Left colon (tissue), 2 donors: ENCODE results near the gene RICTOR. TPM values are rescaled to one million over a fixed set of nuclear protein-coding genes. Genes with fewer than 3 reads are reported as not detected.
"Not testable (repeated sequence)": the region's sequence is repeated elsewhere in the genome, so short reads cannot be mapped to it uniquely, and the experiment has no call there.

Experiments used
- ATAC-seq: fragments of 200-7000 bp; cut with Tn5 transposase; one replicate; pipeline ENCODE4 v1.9.1; 2020; ENCODE audit warnings: mild to moderate bottlenecking, moderate library complexity
- DNase-seq, 2 donors: peaks; one replicate each; pipeline ENCODE4 v3.0.0-alpha.2; 2020
- intact Hi-C, 2 donors: fragments of 100-400 bp; cut with DNase I in 1 of 2; cut with micrococcal nuclease in 1 of 2; formaldehyde crosslinking; loops; one replicate each; pipeline versions ENCODE4 v1.11.2 to v1.14.0; 2022; cut with DNase I, micrococcal nuclease
- total RNA-seq, 2 donors: library from RNA; stranded (reverse); fragmentation: NEBNext Ultra II Directional; extraction: Animal tissue kit (Norgen Biotek cat#: 25700); gene quantifications; one replicate each; pipeline ENCODE4 v1.2.1, GENCODE V29; 2021
- donor health status: DM: no; HTN: no; CAD: no.
- donor health status: DM: yes; HTN: yes; CAD: no.

RICTOR gene
- total RNA-seq, 2 donors from 2014 or later: 22.6 to 31.0 TPM

DNA sequence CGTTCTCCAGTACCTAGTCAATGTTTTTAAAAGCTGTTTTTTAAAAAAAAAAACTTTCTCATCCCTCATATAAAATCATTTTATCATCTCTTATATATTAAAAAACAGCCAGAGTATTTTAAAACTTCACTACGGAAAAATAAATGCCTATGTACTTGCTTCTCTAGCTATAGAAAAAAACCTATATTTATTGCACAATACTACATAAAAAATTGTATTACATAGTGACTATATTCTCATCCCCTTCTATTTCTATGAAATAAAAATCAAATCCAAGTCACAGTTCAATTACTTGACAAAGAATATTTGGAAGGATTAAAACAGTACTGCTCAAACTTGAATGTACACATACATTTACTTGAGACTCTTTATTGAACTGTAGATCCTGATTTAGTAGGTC lies 56.7 kb downstream of the RICTOR start:
- no peak for ATAC-seq
- intact Hi-C loops: no loop called here
- no peak for DNase-seq

DNA sequence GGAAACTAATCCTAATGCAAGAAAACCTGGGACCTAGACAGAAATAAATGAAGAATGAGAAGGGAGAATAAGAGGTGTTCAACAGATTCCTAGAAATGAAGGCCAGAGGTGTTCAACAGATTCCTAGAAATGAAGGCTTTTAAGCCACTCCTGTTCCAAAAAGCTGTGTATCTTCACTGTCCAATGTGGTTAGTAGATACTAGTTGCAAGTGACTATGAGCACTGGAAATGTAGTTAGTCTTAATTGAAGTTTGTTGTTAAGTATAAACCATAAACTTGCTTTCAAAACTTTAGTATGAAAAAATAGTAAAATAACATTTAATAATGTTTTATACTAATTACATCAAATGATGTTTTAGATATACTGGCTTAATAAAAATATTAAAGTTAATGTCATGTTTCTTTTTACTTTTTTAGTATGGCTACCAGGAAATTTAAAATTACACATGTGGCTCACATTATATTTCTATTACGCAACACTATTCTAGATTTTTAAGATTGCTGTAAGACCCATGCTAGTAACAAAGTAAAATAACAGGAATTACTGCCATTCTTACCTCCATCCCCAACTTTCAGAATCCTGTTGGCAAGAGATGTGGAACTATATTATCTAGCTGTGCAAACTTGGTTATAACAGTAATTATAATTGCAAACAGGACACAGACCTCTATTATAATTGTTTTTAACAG lies 57.5 kb downstream of the RICTOR start:
- no peak for ATAC-seq
- intact Hi-C loops: no loop called here
- DNase-seq: no peak

DNA sequence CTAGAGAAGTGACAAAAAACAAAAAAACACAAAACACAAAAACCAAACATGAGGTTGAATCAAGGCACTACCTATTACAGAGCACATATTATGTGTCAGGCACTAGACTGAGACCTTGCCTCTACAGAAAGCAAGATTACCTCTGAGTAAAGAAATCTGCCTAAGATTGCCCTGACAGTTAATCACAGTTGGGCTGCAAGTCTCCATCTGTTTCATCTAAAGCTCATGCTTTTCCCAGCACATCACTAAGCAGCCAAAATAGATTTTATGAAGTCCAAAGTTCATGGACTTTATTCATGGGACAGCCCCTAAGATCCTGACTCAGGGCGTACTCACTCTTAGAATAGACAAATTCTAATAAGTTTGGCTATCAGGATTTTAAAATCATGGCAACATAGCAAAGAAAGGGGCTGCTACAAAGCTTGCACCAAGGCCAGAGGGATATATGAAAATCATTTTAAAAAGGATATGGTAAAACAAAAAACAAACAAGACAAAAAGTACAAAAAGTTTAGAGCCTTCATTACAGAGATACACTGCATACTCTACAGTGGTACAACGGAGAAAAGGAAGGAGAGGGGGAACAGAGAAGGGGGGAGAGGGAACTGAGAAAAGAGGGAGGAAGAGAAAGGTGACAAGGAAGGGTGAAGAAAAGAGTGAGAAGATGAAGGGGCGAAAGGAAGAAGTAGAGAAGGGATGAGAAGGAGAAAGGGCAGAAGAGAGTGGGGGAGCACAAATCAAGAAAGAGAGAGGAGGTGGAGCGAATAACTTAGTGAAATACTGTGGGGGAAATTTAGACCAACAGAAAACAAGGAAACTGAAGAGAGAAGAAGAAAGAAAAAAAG lies 58.2 kb downstream of the RICTOR start:
- peak; percentile 86 for ATAC-seq
- no peak for DNase-seq
- intact Hi-C loops: no loop called here

DNA sequence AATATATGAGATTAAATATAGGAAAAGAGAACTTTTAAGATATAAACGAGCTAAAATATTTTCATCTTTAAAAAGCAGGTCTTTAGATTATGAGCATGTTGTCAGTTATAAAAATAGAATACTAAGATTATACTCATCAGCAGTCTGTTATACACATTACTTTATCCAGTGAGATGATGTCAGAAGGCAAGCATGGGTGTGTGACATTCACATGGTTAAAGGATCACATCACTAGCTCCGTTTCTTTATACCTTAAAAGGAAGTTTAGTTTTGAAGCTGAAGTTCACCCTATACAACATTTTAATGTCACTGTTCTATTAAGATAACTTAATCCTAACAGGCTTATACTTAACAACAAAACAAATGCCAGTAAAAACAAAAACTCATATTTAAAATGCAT lies 59.6 kb downstream of the RICTOR start:
- intact Hi-C loops: no loop called here
- no peak for DNase-seq
- peak; percentile 41 for ATAC-seq

DNA sequence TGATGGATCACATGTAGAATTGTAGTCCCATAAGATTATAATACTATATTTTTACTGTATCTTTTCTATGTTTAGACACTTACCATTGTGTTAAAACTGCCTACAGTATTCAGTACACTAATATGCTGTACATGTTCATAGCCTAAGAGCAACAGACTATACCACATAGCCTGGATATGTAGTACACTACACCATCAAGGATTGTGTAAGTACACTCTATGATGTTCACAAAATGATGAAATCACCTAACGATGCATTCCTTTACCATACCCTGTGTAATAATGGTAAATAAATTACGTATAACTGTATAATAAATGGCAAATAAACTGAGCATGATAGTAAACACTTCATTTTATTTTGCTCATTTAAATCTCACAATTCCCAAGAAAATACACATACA lies 60.3 kb downstream of the RICTOR start:
- ATAC-seq (no peak), DNase-seq (no peak)
- intact Hi-C loops: no loop called here

DNA sequence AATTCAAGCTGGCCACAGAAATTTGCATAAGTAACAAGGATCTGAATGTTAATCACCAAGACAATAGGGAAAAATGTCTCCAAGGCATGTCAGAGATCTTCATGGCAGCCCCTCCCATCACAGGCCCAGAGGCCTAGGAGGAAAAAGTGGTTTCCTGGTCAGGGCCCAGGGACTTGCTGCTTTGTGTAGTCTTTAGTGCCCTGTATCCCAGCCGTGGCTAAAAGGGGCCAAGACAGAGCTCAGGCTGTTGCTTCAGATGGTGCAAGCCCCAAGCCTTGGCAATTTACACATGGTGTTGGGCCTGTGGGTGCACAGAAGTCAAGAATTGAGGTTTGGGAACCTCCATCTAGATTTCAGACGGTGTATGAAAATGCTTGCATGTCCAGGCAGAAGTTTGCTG lies 63.2 kb downstream of the RICTOR start:
- DNase-seq, intact Hi-C loops, ATAC-seq: not testable (repeated sequence)

DNA sequence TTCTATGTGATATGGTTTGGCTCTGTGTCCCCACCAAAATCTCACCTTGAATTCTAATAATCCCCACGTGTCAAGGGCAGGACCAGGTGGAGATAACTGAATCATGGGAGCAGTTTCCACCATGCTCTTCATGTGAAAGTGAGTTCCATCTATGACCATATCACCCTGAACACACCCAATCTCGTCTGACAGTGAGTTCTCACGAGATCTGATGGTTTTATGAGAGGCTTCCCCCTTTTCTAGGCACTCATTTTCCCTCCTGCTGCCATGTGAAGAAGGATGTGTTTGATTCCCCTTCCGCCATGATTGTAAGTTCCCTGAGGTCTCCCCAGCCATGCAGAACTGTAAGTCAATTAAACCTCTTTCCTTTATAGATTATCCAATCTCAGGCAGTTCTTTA lies 64.2 kb downstream of the RICTOR start:
- ATAC-seq: no peak
- no peak for DNase-seq
- intact Hi-C loops: no loop called here

DNA sequence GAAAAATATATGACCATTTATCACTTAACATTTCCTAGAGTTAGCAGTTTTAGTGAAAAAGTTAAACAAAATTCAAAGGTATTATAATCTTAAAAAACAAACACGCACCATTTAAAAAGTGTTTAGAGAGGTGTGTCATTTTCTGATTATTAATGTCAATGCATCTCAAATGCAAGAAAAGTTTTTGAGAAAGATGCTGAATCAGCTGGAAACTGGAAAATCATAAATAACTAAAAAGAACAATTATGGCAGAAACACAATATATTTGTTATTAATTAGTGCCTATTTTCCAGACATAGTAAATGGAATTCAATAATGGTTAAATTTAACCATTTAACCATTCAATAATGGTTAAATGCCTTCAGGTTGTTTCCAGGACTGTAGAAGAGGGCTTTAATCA lies 64.9 kb downstream of the RICTOR start:
- ATAC-seq: no peak
- DNase-seq: no peak
- intact Hi-C loops: no loop called here

DNA sequence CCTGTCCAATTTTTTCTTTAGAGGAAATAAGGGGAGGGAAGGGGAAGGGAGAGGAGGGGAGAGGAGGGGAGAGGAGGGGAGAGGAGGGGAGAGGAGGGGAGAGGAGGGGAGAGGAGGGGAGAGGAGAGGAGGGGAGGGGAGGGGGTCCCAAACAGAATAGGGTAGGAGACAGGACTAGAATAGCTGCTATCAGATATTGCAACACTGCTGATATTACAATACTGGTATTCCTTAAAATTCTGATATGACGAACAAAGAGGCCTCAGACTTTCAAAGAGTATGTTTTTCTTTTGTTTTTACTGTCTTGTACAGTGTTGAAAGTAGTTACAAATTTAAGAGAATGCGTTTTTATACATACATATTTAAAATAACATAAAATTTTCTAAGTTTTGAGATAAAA lies 67.5 kb downstream of the RICTOR start:
- DNase-seq (no peak), ATAC-seq (no peak)
- intact Hi-C loops: no loop called here

DNA sequence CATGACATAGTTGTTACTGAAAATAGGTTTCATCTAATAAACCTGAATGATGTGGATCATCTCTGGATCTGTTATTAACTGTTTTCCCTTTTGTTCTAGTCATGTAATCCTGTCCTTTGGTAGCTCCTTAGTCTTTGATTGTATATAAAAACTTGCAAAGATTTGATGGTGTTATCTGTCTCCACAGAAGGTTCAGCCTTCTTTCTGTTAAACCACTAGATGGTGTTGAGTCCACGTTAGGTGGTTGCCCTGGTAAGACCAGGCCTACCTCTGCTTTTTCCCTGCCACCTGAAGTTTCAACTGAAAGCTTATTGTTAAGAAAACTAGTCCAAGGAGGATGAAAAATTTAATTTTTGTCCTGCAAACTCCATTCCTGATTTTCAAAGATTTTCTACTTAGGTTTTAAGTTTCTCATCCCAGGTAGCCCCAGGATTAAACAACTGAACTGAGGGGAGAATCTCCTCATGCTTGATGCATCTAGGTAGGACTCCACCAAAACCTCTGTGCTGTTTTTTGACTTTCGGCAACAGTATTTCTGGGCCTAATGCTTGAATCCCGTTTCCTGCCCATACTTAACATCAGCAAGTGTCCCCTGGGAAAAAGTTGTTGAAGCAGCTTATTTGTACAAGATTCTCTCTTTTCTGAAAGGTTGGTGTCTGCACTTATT lies 68.5 kb downstream of the RICTOR start:
- ATAC-seq (peak; percentile 68), DNase-seq (no peak)
- intact Hi-C loops: no loop called here

DNA sequence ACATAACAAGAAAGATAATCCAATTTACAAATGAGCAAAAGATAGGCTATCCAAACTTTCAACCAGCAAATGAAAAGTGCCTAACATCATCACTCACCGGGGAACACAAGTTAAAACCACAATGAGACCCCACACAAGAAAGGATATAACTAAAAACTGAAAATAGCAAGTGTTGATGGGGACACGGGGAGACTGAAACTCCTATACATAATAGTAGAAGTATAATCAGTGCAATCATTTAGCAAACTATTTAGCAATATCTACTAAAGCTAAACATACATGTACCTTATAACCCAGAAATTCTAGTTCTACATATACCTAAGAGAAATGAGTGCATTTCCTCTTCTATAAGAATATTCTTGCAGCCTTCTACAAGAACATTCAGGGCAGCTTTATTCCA lies 72.5 kb downstream of the RICTOR start:
- no peak for DNase-seq
- ATAC-seq: no peak
- intact Hi-C loops: no loop called here

DNA sequence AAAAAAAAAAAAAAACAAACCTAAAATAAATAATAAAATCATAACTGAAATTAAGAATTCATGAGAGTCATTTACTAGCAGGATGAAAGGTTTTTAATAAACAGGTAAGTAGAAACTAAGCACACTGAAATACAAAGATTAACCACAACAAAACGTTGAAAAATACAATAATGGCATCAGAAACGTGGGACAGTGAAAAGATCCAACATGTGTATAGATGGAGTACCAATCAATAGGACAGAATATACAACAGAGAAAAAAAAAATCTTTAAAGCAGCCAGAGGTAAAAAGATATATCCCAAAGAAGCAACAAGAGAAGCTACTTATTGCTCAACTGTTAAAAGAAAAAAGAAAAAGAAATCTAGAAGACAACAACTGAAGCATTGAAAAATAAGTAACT lies 75.2 kb downstream of the RICTOR start:
- intact Hi-C loops: no loop called here
- ATAC-seq (no peak), DNase-seq (no peak)

DNA sequence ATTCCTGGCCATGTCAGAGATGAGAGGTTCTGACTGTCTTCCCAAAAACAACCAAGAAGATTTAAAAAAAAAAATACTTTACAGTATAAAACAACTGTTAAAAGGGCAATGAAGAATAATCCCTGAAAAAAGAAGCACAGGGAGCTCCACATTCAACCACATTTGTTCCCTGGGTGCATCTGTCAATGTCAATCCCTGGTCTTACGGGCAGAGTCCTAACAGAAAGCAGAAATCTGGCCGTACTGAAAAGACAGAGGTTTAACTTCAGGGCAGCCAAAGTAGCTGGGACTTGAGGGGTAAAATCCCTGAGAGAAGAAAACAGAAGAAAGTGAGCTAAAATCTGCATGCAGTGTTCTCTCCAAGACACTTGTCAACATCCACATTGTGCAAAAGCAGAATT lies 76.6 kb downstream of the RICTOR start:
- DNase-seq: no peak
- intact Hi-C loops: no loop called here
- no peak for ATAC-seq

DNA sequence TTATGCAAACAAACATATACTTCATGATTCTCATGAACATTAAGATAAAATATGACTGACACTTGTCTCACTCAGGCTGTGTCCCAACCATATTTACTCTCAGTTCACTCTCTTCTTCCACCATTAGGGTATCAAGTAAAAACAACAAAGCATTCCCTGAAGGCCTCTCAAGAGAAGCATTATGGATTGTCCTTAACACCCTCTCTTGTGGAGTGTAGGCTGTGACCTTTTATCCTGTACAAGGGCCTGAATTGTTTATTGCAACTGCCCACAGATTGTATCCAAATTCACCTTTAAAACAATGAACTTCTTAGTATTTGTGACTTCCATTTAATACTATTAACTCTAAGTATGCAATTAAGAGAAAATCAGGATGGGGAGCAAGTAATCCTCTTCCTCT lies 78.1 kb downstream of the RICTOR start:
- DNase-seq (no peak), ATAC-seq (no peak)
- intact Hi-C loops: no loop called here

DNA sequence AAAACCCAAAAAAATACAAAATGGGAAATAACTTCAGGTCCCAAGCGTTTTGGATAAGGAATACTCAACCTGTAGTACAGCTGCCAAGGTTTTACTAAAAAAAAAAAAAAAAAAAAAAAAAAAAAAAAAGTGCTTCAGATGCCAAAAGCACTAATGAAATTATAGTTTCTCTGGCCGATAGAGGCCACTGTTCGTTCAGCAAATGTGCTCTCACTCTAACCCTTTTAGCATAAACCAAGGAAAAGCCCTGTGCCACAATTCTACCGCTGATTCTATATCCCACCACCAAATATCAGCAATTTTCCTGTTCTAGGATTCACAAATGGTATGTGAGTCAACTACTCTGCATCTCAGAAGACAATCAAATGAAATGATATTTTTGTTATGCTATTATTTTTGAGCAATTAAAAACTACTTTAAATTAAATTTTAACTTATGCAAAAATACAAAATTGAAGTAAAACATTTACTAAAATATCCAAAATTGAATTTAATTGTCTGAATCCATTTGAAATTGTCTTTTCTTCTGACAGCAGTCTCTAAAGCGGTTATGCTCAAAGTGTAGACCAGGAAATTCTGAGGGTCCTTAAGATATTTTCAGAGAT lies 79.8 kb downstream of the RICTOR start:
- ATAC-seq: peak; percentile 75
- intact Hi-C loops: loop anchor here in 1 of 2 donors (2.0 kb wide), 1 partner anchor 84 kb away; no protein-coding TSS in a partner anchor
- no peak for DNase-seq

DNA sequence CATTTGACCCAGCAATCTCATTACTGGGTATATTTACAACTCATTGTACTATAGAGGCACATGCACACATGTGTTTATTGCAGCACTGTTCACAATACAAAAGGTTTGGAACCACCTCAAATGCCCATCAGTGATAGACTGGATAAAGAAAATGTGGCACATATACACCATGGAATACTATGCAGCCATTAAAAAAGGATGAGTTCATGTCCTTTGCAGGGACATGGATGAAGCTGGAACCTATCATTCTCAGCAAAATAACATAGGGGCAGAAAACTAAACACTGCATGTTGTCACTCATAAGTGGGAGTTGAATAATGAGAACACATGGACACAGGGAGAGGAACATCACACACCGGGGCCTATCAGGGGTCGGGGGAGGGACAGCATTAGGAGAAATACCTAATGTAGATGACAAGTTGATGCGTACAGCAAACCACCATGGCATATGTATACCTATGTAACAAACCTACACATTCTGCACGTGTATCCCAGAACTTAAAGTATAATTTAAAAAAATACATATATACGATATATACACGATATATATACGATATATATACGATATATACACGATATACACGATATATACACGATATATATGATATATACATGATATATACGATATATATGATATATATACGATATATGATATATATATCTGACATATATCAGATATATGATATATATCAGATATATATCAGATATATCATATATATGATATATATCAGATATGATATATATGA lies 84.1 kb downstream of the RICTOR start:
- ATAC-seq, DNase-seq, intact Hi-C loops: not testable (repeated sequence)

DNA sequence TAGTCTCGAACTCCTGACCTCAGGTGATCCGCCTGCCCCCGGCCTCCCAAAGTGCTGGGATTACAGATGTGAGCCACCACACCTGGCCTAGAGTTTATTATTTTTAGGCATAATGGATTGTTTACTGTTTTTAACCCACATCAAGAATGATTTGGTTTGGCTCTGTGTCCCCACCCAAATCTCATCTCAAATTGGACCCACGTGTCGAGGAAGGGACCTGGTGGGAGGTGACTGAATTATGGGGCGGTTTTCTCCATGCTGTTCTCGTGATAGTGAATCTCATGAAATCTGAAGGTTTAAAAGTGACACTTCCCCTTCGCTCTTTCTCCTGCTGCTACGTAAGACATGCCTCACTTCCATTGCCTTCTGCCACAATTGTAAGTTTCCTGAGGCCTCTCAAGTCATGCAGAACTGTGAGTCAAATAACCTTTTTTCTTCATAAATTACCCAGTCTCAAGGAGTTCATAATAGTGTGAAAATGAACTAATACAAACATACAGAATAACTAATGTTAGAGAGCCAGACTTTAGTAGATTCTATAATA lies 88.2 kb downstream of the RICTOR start:
- intact Hi-C loops: no loop called here
- no peak for ATAC-seq
- DNase-seq: no peak

DNA sequence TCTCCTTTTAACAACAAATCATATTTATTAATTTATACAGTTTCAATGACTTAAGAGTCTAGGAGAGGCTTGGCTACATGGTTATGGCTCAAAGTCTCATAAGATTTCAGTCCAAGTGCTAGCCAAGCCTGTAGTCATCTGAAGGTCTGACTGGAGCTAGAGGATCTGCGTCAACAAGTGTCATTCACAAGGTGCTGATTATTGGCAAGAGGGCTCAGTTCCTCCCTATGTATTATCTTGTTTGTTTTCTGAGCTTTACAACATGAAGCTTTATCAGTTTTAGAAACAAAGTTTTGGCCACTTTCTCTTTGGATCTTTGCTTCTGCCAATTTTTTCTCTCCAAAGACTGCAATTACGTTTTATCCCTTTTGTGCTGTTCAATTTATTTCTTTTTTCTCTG lies 94.7 kb downstream of the RICTOR start:
- intact Hi-C loops: no loop called here
- no peak for ATAC-seq
- DNase-seq: no peak

DNA sequence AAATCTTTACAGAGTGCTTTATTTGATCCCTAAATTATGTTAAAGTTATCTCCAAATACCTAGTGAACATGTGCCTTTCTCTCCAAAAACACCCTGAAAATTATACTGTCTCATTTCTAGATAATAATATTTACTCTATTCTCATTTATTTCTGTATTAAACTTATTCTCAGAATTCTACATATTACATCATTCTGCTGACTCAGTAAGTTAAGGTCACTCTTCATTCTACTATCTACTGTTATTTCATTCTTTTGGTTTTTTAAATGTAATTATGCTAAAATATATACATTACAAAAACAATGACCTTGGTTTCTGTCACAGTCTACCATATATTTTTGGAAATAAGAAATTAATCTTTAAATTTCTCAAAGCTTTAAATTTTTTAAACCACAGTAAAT lies 96.2 kb downstream of the RICTOR start:
- no peak for ATAC-seq
- intact Hi-C loops: no loop called here

More for the DNA sequence above, 96.2 kb downstream of the RICTOR start:
- no peak for DNase-seq
